ENCODE data around the gene RFX4.
"Not testable (repeated sequence)": the region's sequence is repeated elsewhere in the genome, so short reads cannot be mapped to it uniquely, and the experiment has no call there.

Gene RFX4

GRCh38 chr12:106696071-106696470, 113.3 kb downstream of the RFX4 start:
- DNase-seq: no peak

- no peak for DNase-seq
Measured at GRCh38 chr12:106696681-106697417, 114.0 kb downstream of the RFX4 start.

GRCh38 chr12:106704081-106704480, 121.3 kb downstream of the RFX4 start:
- no peak for DNase-seq

GRCh38 chr12:106705971-106706370, 123.2 kb downstream of the RFX4 start:
- DNase-seq: no peak

- DNase-seq: no peak
Measured at GRCh38 chr12:106709068-106709511, 126.3 kb downstream of the RFX4 start.

- DNase-seq: no peak
Measured at GRCh38 chr12:106710143-106710893, 127.5 kb downstream of the RFX4 start.

- no peak for DNase-seq
Measured at GRCh38 chr12:106711316-106711715, 128.5 kb downstream of the RFX4 start.

- no peak for DNase-seq
Measured at GRCh38 chr12:106712768-106713167, 130.0 kb downstream of the RFX4 start.

- DNase-seq: no peak
Measured at GRCh38 chr12:106714926-106715325, 132.1 kb downstream of the RFX4 start.

- DNase-seq: no peak
Measured at GRCh38 chr12:106715582-106715981, 132.8 kb downstream of the RFX4 start.

- DNase-seq: no peak
Measured at GRCh38 chr12:106717673-106718072, 134.9 kb downstream of the RFX4 start.

GRCh38 chr12:106719879-106720278, 137.1 kb downstream of the RFX4 start:
- DNase-seq: no peak

- no peak for DNase-seq
Measured at GRCh38 chr12:106720696-106721095, 137.9 kb downstream of the RFX4 start.

GRCh38 chr12:106721915-106722314, 139.1 kb downstream of the RFX4 start:
- no peak for DNase-seq

GRCh38 chr12:106722837-106723236, 140.0 kb downstream of the RFX4 start:
- DNase-seq: no peak

GRCh38 chr12:106723416-106723815, 140.6 kb downstream of the RFX4 start:
- no peak for DNase-seq

GRCh38 chr12:106724116-106724515, 141.3 kb downstream of the RFX4 start:
- no peak for DNase-seq

GRCh38 chr12:106724934-106725333, 142.1 kb downstream of the RFX4 start:
- no peak for DNase-seq

- not testable (repeated sequence) for DNase-seq
Measured at GRCh38 chr12:106726603-106727202, 143.9 kb downstream of the RFX4 start.

- no peak for DNase-seq
Measured at GRCh38 chr12:106729611-106730010, 146.8 kb downstream of the RFX4 start.

GRCh38 chr12:106732890-106733289, 150.1 kb downstream of the RFX4 start:
- DNase-seq: no peak

GRCh38 chr12:106733660-106734059, 150.9 kb downstream of the RFX4 start:
- DNase-seq: no peak

- no peak for DNase-seq
Measured at GRCh38 chr12:106736051-106736957, 153.5 kb downstream of the RFX4 start.
